Activated CD4-positive, CD25-positive, alpha-beta regulatory T cell treated with anti-CD3 and anti-CD28 coated beads, Interleukin-2, amount 50 U/mL, for 72 hours (primary cell): ENCODE results near the gene VWDE.
"Not testable (repeated sequence)": the region's sequence is repeated elsewhere in the genome, so short reads cannot be mapped to it uniquely, and the experiment has no call there.

Experiments
- DNase-seq: peaks from one replicate; pipeline ENCODE4 v3.0.0; 2021

The VWDE gene

GRCh38 chr7:12401538-12402364, 1.9 kb downstream of the VWDE start:
- DNase-seq = no peak

GRCh38 chr7:12398186-12398585, 5.5 kb downstream of the VWDE start:
- no peak for DNase-seq

GRCh38 chr7:12397671-12398070, 6.0 kb downstream of the VWDE start:
- DNase-seq = no peak

GRCh38 chr7:12396670-12397069, 7.0 kb downstream of the VWDE start:
- not testable (repeated sequence) for DNase-seq

GRCh38 chr7:12391922-12392615, 11.6 kb downstream of the VWDE start:
- DNase-seq = no peak

- no peak for DNase-seq
Measured at GRCh38 chr7:12389089-12389700, 14.5 kb downstream of the VWDE start.

GRCh38 chr7:12386313-12386740, 17.3 kb downstream of the VWDE start:
- no peak for DNase-seq

GRCh38 chr7:12385364-12385786, 18.3 kb downstream of the VWDE start:
- DNase-seq = no peak

GRCh38 chr7:12383377-12383776, 20.3 kb downstream of the VWDE start:
- no peak for DNase-seq

GRCh38 chr7:12378389-12378788, 25.3 kb downstream of the VWDE start:
- no peak for DNase-seq

GRCh38 chr7:12377406-12377805, 26.3 kb downstream of the VWDE start:
- DNase-seq = no peak

GRCh38 chr7:12373580-12374263, 29.9 kb downstream of the VWDE start:
- no peak for DNase-seq

- no peak for DNase-seq
Measured at GRCh38 chr7:12370249-12370648, 33.4 kb downstream of the VWDE start.

- no peak for DNase-seq
Measured at GRCh38 chr7:12369756-12370155, 33.9 kb downstream of the VWDE start.

GRCh38 chr7:12369072-12369471, 34.6 kb downstream of the VWDE start:
- no peak for DNase-seq

GRCh38 chr7:12360948-12361347, 42.7 kb downstream of the VWDE start:
- DNase-seq = no peak

GRCh38 chr7:12358694-12359093, 45.0 kb downstream of the VWDE start:
- no peak for DNase-seq

GRCh38 chr7:12357508-12357907, 46.2 kb downstream of the VWDE start:
- DNase-seq = no peak

GRCh38 chr7:12351843-12352242, 51.8 kb downstream of the VWDE start:
- no peak for DNase-seq

- no peak for DNase-seq
Measured at GRCh38 chr7:12350971-12351370, 52.7 kb downstream of the VWDE start.

- DNase-seq = no peak
Measured at GRCh38 chr7:12337095-12337494, 66.6 kb downstream of the VWDE start.

- no peak for DNase-seq
Measured at GRCh38 chr7:12328888-12329770, 74.5 kb downstream of the VWDE start.
